Measurements from ENCODE around the gene ATG4C. TPM values are rescaled to one million over a fixed set of nuclear protein-coding genes. Genes with fewer than 3 reads are reported as not detected.
A peak's percentile ranks its signal among the peaks of the same experiment; 100 is the strongest.
"Not testable (repeated sequence)": the region's sequence is repeated elsewhere in the genome, so short reads cannot be mapped to it uniquely, and the experiment has no call there.

Gene ATG4C
- total RNA-seq, result 10 to 100 TPM in 1 of 4 donors, 1 to 10 TPM in 3; 3.9 to 14.2 (median 7.7) TPM

- Histone ChIP-seq H3K9me3 (no peaks in the 10 kb centered on the region), H3K4me3 (peak within 1 kb of the TSS; percentile 73 to 91 (median 79)), H3K27me3 (no peaks in the 10 kb centered on the region), H3K36me3 (no peaks in the 10 kb centered on the region), H3K27ac (peak within 1 kb of the TSS; percentile 84 to 95 (median 88)), H3K4me1 (peaks cover 0 to 28% (median 11%) of the 10 kb centered on the region in 4 donors)
- DNase-seq (ENCODE audit: low spot score in 2 of 2), result peak; percentile 89 to 97
- TF ChIP-seq EP300 (IDR thresholded peaks at IDR 0.05) (peak; percentile 59 to 93), POLR2A (IDR thresholded peaks at IDR 0.05) (peak in 1 of 2 donors; percentile 49)
- TF ChIP-seq, protein P1, sequence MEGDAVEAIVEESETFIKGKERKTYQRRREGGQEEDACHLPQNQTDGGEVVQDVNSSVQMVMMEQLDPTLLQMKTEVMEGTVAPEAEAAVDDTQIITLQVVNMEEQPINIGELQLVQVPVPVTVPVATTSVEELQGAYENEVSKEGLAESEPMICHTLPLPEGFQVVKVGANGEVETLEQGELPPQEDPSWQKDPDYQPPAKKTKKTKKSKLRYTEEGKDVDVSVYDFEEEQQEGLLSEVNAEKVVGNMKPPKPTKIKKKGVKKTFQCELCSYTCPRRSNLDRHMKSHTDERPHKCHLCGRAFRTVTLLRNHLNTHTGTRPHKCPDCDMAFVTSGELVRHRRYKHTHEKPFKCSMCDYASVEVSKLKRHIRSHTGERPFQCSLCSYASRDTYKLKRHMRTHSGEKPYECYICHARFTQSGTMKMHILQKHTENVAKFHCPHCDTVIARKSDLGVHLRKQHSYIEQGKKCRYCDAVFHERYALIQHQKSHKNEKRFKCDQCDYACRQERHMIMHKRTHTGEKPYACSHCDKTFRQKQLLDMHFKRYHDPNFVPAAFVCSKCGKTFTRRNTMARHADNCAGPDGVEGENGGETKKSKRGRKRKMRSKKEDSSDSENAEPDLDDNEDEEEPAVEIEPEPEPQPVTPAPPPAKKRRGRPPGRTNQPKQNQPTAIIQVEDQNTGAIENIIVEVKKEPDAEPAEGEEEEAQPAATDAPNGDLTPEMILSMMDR (IDR thresholded peaks at IDR 0.05), result peak in 1 of 5 experiments; percentile 46
- 0 to 1% methylated on average over 38 of the region's 38 CpGs for WGBS, 2 donors
Measured at GRCh38 chr1:62783736-62784508, at the start of gene ATG4C. Gene ATG4C, plus strand, starts transcription at chr1:62784132. Its CDS starts 19,655 bp downstream, at chr1:62803787.

DNA sequence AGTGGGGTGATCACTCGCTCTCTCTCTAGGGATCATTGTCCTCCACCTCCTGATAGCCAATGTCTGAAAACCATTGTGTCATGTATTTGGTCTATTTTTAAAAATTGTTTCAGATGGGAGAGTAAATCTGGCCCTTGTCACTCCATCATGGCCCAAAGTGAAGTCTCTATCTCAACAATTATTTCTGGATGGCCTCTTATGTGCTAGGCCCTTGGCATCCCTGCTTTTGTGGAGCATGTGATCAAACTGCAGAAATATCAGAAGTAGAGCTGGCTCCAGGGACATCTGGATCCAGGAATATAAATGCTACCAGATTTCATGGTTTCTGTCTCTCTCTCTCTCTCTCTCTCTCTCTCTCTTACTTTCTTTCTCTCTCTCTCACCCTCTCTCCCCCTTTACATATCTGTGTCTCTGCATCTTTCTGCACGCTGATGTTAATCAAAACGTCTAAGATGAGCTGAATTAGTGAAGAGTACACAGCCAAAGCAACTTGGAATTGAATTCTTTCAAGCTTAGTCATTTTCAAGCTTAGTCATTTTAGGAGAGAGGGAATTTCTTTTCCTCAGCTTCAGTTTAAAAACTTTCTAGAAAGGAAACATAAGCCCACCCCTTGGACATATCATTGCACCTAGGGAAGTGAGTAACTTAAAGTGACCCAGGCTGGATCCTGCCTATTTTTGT is 48.3 kb upstream of the ATG4C start:
- no peaks in the 10 kb centered on the region for H3K36me3 ChIP-seq
- no peaks in the 10 kb centered on the region for H3K27me3 ChIP-seq
- TF ChIP-seq POLR2A (IDR thresholded peaks at IDR 0.05), result no peak
- TF ChIP-seq, protein P1 (IDR thresholded peaks at IDR 0.05), result no peak
- TF ChIP-seq EP300 (IDR thresholded peaks at IDR 0.05), result no peak
- WGBS, 2 donors, result 53 to 60% methylated on average over 3 of the region's 3 CpGs
- no peak overlapping the region for H3K4me3 ChIP-seq
- no peak overlapping the region for H3K27ac ChIP-seq
- no peak for DNase-seq (ENCODE audit: low spot score in 2 of 2)
- no peaks in the 10 kb centered on the region for H3K9me3 ChIP-seq
- H3K4me1 ChIP-seq, result peaks cover 0 to 34% (median 12%) of the 10 kb centered on the region in 4 donors

DNA sequence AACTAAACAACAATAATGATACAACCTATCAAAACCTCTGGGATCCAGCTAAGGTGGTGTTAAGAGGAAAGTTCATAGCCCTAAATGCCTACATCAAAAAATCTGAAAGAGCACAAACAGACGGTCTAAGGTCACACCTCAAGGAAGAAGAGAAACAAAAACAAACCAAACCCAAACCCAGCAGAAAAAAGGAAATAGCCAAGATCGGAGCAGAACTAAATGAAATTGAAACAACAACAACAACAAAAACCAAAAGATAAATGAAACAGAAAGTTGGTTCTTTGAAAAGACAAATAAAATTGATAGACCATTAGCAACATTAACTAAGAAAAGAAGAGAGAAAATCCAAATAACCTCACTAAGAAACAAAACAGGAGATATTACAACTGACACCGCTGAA is 43.2 kb upstream of the ATG4C start:
- peaks cover 0 to 22% (median 0%) of the 10 kb centered on the region in 4 donors for H3K4me1 ChIP-seq
- H3K27ac ChIP-seq; H3K4me3 ChIP-seq; H3K36me3 ChIP-seq; H3K27me3 ChIP-seq; DNase-seq (ENCODE audit: low spot score in 2 of 2); H3K9me3 ChIP-seq: not testable (repeated sequence)
- 85 to 86% methylated on average over 3 of the region's 3 CpGs for WGBS, 2 donors

GRCh38 chr1:62744611-62745577 is 39.0 kb upstream of the ATG4C start:
- no peak overlapping the region for H3K4me3 ChIP-seq
- H3K36me3 ChIP-seq, result no peaks in the 10 kb centered on the region
- H3K4me1 ChIP-seq, result peaks cover 0 to 22% (median 0%) of the 10 kb centered on the region in 4 donors
- no peak for DNase-seq (ENCODE audit: low spot score in 2 of 2)
- no peaks in the 10 kb centered on the region for H3K9me3 ChIP-seq
- no peaks in the 10 kb centered on the region for H3K27me3 ChIP-seq
- TF ChIP-seq EP300 (IDR thresholded peaks at IDR 0.05) (no peak), POLR2A (IDR thresholded peaks at IDR 0.05) (no peak)
- TF ChIP-seq, protein P1 (IDR thresholded peaks at IDR 0.05), result no peak
- peak overlapping the region in 2 of 4 donors; percentile 6 to 10 for H3K27ac ChIP-seq
- WGBS, 2 donors, result 23 to 28% methylated on average over 3 of the region's 3 CpGs

GRCh38 chr1:62746086-62746808 is 37.7 kb upstream of the ATG4C start:
- Histone ChIP-seq H3K27me3 (no peaks in the 10 kb centered on the region), H3K4me1 (peaks cover 0 to 22% (median 0%) of the 10 kb centered on the region in 4 donors), H3K4me3 (peak overlapping the region in 1 of 4 donors; percentile 24), H3K27ac (no peak overlapping the region), H3K36me3 (no peaks in the 10 kb centered on the region), H3K9me3 (no peaks in the 10 kb centered on the region)
- DNase-seq (ENCODE audit: low spot score in 2 of 2), result no peak
- TF ChIP-seq, protein P1 (IDR thresholded peaks at IDR 0.05), result peak; percentile 45 to 77 (median 58)
- no peak for TF ChIP-seq POLR2A (IDR thresholded peaks at IDR 0.05)
- WGBS, 2 donors, result 51 to 53% methylated on average over 12 of the region's 12 CpGs
